GM12864 (cell line): ENCODE measurements around the gene EDN1.

Source experiments
- DNase-seq: peaks from one replicate; pipeline ENCODE4 v3.0.0-alpha.2; 2011; ENCODE audit warnings: low read depth
- H3K4me3 ChIP-seq: 2 replicates; pipeline ENCODE4 v1.5.1; 2011; ENCODE audit warnings: mild to moderate bottlenecking, low read depth, low read length, control low read depth
- CTCF ChIP-seq: IDR thresholded peaks from 2 replicates; pipeline ENCODE4 v1.5.1; 2011; ENCODE audit warnings: low read depth, mild to moderate bottlenecking, moderate library complexity, low read length, control low read depth, inconsistent platforms; ENCODE audit errors: missing control alignments

Gene EDN1

GRCh38 chr6:12289933-12290820, at the start of gene EDN1:
Gene EDN1 (plus strand): TSS chr6:12290361. CDS start chr6:12290630, 269 bp downstream.
- H3K4me3 ChIP-seq: peak within 1 kb of the TSS; percentile 69
- DNase-seq: no peak
- TF ChIP-seq CTCF: peak; percentile 61

- H3K4me3 ChIP-seq: no peak overlapping the region
- no peak for DNase-seq
- TF ChIP-seq CTCF: no peak
Measured at GRCh38 chr6:12241493-12242175, 48.5 kb upstream of the EDN1 start.

GRCh38 chr6:12243169-12243568, 47.0 kb upstream of the EDN1 start:
- no peak overlapping the region for H3K4me3 ChIP-seq
- DNase-seq: no peak
- TF ChIP-seq CTCF: no peak

- DNase-seq: no peak
- TF ChIP-seq CTCF: no peak
Measured at GRCh38 chr6:12245360-12245759, 44.8 kb upstream of the EDN1 start.

GRCh38 chr6:12245763-12246718, 44.1 kb upstream of the EDN1 start:
- H3K4me3 ChIP-seq: no peak overlapping the region
- no peak for DNase-seq
- TF ChIP-seq CTCF: no peak

More at GRCh38 chr6:12245360-12245759, 44.8 kb upstream of the EDN1 start:
- no peak overlapping the region for H3K4me3 ChIP-seq

- no peak overlapping the region for H3K4me3 ChIP-seq
- no peak for TF ChIP-seq CTCF
- no peak for DNase-seq
Measured at GRCh38 chr6:12246900-12247299, 43.3 kb upstream of the EDN1 start.
